Ishikawa (cell line): Measurements from ENCODE around the gene SP5.

ENCODE experiments used
- CEBPB ChIP-seq: IDR thresholded peaks from 2 replicates; pipeline ENCODE4 v1.6.1; 2012
- EP300 ChIP-seq: IDR thresholded peaks from 2 replicates; pipeline ENCODE4 v1.6.1; 2012; ENCODE audit warnings: borderline replicate concordance
- MAX ChIP-seq: IDR thresholded peaks from 2 replicates; pipeline ENCODE4 v1.6.1; 2012
- REST ChIP-seq: IDR thresholded peaks from 2 replicates; pipeline ENCODE4 v1.6.1; 2012; ENCODE audit warnings: low read depth, mild to moderate bottlenecking
- YY1 ChIP-seq: IDR thresholded peaks from 2 replicates; pipeline ENCODE4 v1.6.1; 2012; ENCODE audit warnings: low read depth

GRCh38 chr2:170721678-170722077, 6.5 kb downstream of the SP5 start:
- TF ChIP-seq EP300 (no peak), YY1 (no peak), CEBPB (no peak), REST (no peak), MAX (no peak)
